H9 (cell line): ENCODE results near the gene KCNJ10. TPM values are rescaled to one million over a fixed set of nuclear protein-coding genes. Genes with fewer than 3 reads are reported as not detected.

ENCODE experiments used
- DNase-seq: peaks from one replicate; pipeline ENCODE4 v3.0.0-alpha.2; 2017
- H2AFZ ChIP-seq: one replicate; pipeline ENCODE4 v1.6.1; 2013; ENCODE audit warnings: mild to moderate bottlenecking, low read length, control low read depth, moderate library complexity
- H2AK5ac ChIP-seq: 2 replicates; pipeline ENCODE4 v1.6.1; 2013; ENCODE audit warnings: low read length, control low read depth, mixed read lengths; ENCODE audit not compliant: insufficient read length
- H2BK120ac ChIP-seq: one replicate; pipeline ENCODE4 v1.6.1; 2013; ENCODE audit warnings: low read depth, mild to moderate bottlenecking, low read length, control low read depth, inconsistent platforms; ENCODE audit not compliant: poor library complexity, severe bottlenecking
- H2BK12ac ChIP-seq: 2 replicates; pipeline ENCODE4 v1.6.1; 2013; ENCODE audit warnings: low read length, control low read depth, mixed read lengths, low read depth; ENCODE audit not compliant: insufficient read length
- H2BK15ac ChIP-seq: 2 replicates; pipeline ENCODE4 v1.6.1; 2013; ENCODE audit warnings: low read depth, low read length, control low read depth
- H2BK20ac ChIP-seq: one replicate; pipeline ENCODE4 v1.6.1; 2013; ENCODE audit warnings: low read depth, mild to moderate bottlenecking, low read length, control low read depth, inconsistent platforms; ENCODE audit not compliant: poor library complexity, severe bottlenecking
- H2BK5ac ChIP-seq: 2 replicates; pipeline ENCODE4 v1.6.1; 2013; ENCODE audit warnings: low read length, control low read depth, mixed read lengths; ENCODE audit not compliant: insufficient read length
- H3K14ac ChIP-seq: 2 replicates; pipeline ENCODE4 v1.6.1; 2013; ENCODE audit warnings: low read length, control low read depth; ENCODE audit not compliant: insufficient read depth
- H3K18ac ChIP-seq: 2 replicates; pipeline ENCODE4 v1.6.1; 2013; ENCODE audit warnings: low read depth, mild to moderate bottlenecking, mixed read lengths, low read length, control low read depth; ENCODE audit not compliant: insufficient read length
- H3K23ac ChIP-seq: 2 replicates; pipeline ENCODE4 v1.6.1; 2013; ENCODE audit warnings: low read length, control low read depth, mixed read lengths, low read depth; ENCODE audit not compliant: insufficient read length
- H3K23me2 ChIP-seq: 2 replicates; pipeline ENCODE4 v1.6.1; 2013; ENCODE audit warnings: low read depth, mild to moderate bottlenecking, mixed read lengths, low read length, control low read depth; ENCODE audit not compliant: insufficient read length, poor library complexity, severe bottlenecking
- H3K27ac ChIP-seq: 2 replicates; pipeline ENCODE4 v1.5.1; 2013; ENCODE audit warnings: low read length, control low read depth, mixed read lengths, low read depth; ENCODE audit not compliant: insufficient read length
- H3K27me3 ChIP-seq: 2 replicates; pipeline ENCODE4 v1.6.1; 2013; ENCODE audit warnings: low read length, control low read depth, inconsistent platforms; ENCODE audit not compliant: insufficient read depth
- H3K4ac ChIP-seq: 2 replicates; pipeline ENCODE4 v1.6.1; 2013; ENCODE audit warnings: low read depth, mild to moderate bottlenecking, control low read depth, inconsistent platforms, low read length, moderate library complexity
- H3K4me1 ChIP-seq: 2 replicates; pipeline ENCODE4 v1.6.1; 2013; ENCODE audit warnings: low read length, control low read depth, inconsistent platforms; ENCODE audit not compliant: insufficient read depth
- H3K4me2 ChIP-seq: 2 replicates; pipeline ENCODE4 v1.6.1; 2013; ENCODE audit warnings: low read length, control low read depth, mixed read lengths; ENCODE audit not compliant: insufficient read length, insufficient read depth
- H3K56ac ChIP-seq: 2 replicates; pipeline ENCODE4 v1.6.1; 2013; ENCODE audit warnings: low read depth, mild to moderate bottlenecking, mixed read lengths, low read length, control low read depth; ENCODE audit not compliant: insufficient read length
- H3K79me1 ChIP-seq: 2 replicates; pipeline ENCODE4 v1.6.1; 2013; ENCODE audit warnings: low read depth, mild to moderate bottlenecking, moderate library complexity, low read length, control low read depth, inconsistent platforms; ENCODE audit not compliant: insufficient read depth, poor library complexity, severe bottlenecking
- H3K79me2 ChIP-seq: 2 replicates; pipeline ENCODE4 v1.6.1; 2013; ENCODE audit warnings: low read length, control low read depth, inconsistent platforms; ENCODE audit not compliant: insufficient read depth
- H3K9ac ChIP-seq: 2 replicates; pipeline ENCODE4 v1.6.1; 2013; ENCODE audit warnings: low read length, control low read depth, mixed read lengths; ENCODE audit not compliant: insufficient read length; ENCODE audit errors: extremely low read depth
- H3K9me3 ChIP-seq: one replicate; pipeline ENCODE4 v1.6.1; 2013; ENCODE audit warnings: low read depth, low read length, inconsistent platforms; ENCODE audit not compliant: control insufficient read depth
- H3T11ph ChIP-seq: one replicate; pipeline ENCODE4 v1.6.1; 2013; ENCODE audit warnings: mild to moderate bottlenecking, low read length, control low read depth, inconsistent platforms
- H4K20me1 ChIP-seq: one replicate; pipeline ENCODE4 v1.6.1; 2013; ENCODE audit not compliant: control insufficient read depth, insufficient read length, insufficient read depth
- H4K5ac ChIP-seq: 2 replicates; pipeline ENCODE4 v1.6.1; 2013; ENCODE audit warnings: low read depth, mild to moderate bottlenecking, mixed read lengths, low read length, control low read depth; ENCODE audit not compliant: insufficient read length
- H4K8ac ChIP-seq: replicated peaks from 2 replicates; pipeline ENCODE4 v1.6.1; 2013; ENCODE audit warnings: low read length, control low read depth, mixed read lengths, low read depth; ENCODE audit not compliant: insufficient read length
- H4K91ac ChIP-seq: 2 replicates; pipeline ENCODE4 v1.6.1; 2013; ENCODE audit warnings: low read depth, mild to moderate bottlenecking, moderate library complexity, mixed read lengths, low read length, control low read depth; ENCODE audit not compliant: insufficient read length
- H3K27ac Mint-ChIP-seq, 3 experiments: 2 replicates in 2 of 3; 3 replicates in 1 of 3; pipeline ENCODE4 v1.8.0; 2020 to 2021; ENCODE audit warnings: mixed read lengths in 3 of 3, mild to moderate bottlenecking in 1 of 3, moderate library complexity in 1 of 3
- H3K27me3 Mint-ChIP-seq: 2 replicates; pipeline ENCODE4 v1.8.0; 2021; ENCODE audit warnings: low read depth, mild to moderate bottlenecking, moderate library complexity, mixed read lengths
- H3K36me3 Mint-ChIP-seq, 3 experiments: 2 replicates in 2 of 3; 3 replicates in 1 of 3; pipeline ENCODE4 v1.8.0; 2020 to 2021; ENCODE audit warnings: low read depth in 3 of 3, mixed read lengths in 3 of 3; ENCODE audit not compliant: insufficient read depth in 1 of 3
- H3K4me1 Mint-ChIP-seq, 2 experiments: 2 replicates each; pipeline ENCODE4 v1.8.0; 2020; ENCODE audit warnings: mixed read lengths in 2 of 2
- H3K4me3 Mint-ChIP-seq, 2 experiments: 2 replicates in 1 of 2; 3 replicates in 1 of 2; pipeline ENCODE4 v1.8.0; 2020 to 2021; ENCODE audit warnings: mild to moderate bottlenecking in 2 of 2, mixed read lengths in 2 of 2, moderate library complexity in 1 of 2
- H3K9me3 Mint-ChIP-seq, 2 experiments: 2 replicates in 1 of 2; 3 replicates in 1 of 2; pipeline ENCODE4 v1.8.0; 2020; ENCODE audit warnings: mild to moderate bottlenecking in 2 of 2, mixed read lengths in 2 of 2, moderate library complexity in 1 of 2
- CTCF ChIP-seq: fragments of 200-600 bp; sonication (generic); conservative IDR thresholded peaks from 3 replicates; pipeline ENCODE4 v1.8.0; 2021; ENCODE audit warnings: antibody characterized with exemption, mild to moderate bottlenecking
- WGBS: extraction: QIAGEN DNeasy Blood & Tissue Kit; methylation state at CpG from one replicate; pipeline ENCODE4 v1.1.7; 2013; ENCODE audit warnings: missing lambda C conversion rate, low lambda C conversion rate, mixed read lengths; ENCODE audit not compliant: insufficient read length; ENCODE audit errors: extremely low coverage; 5-methylcytosine and 5-hydroxymethylcytosine counted together
- total RNA-seq: library from RNA; stranded (reverse); gene quantifications from 2 replicates; pipeline ENCODE4 v1.2.1, GENCODE V29; 2021

KCNJ10 gene
- total RNA-seq, 1 experiment from 2014 or later, result 0.44 TPM

- Histone ChIP-seq H3K9ac (no peak overlapping the region), H2BK120ac (no peak overlapping the region), H3K9me3 (no peaks in the 10 kb centered on the region), H4K8ac (no peak overlapping the region), H3K18ac (no peak overlapping the region), H2AFZ (no peak overlapping the region), H2AK5ac (no peak overlapping the region), H3K4me2 (no peak overlapping the region), H3K14ac (no peak overlapping the region), H3K23me2 (no peaks in the 10 kb centered on the region), H4K20me1 (no peaks in the 10 kb centered on the region), H3T11ph (no peak overlapping the region), H3K27me3 (no peaks in the 10 kb centered on the region), H2BK15ac (no peak overlapping the region), H2BK5ac (no peak overlapping the region), H3K79me1 (no peaks in the 10 kb centered on the region), H3K4ac (no peak overlapping the region), H4K5ac (no peak overlapping the region), H3K27ac (no peak overlapping the region), H3K4me1 (peaks cover 6% of the 10 kb centered on the region; the same call in 1 of the 2 replicates), H3K79me2 (no peaks in the 10 kb centered on the region), H3K23ac (no peak overlapping the region), H2BK20ac (no peak overlapping the region), H3K56ac (no peak overlapping the region), H2BK12ac (no peak overlapping the region), H4K91ac (no peak overlapping the region)
- Mint-ChIP-seq H3K9me3 (no peaks in the 10 kb centered on the region), H3K36me3 (no peaks in the 10 kb centered on the region), H3K4me1 (peaks cover 40 to 42% of the 10 kb centered on the region in 2 experiments), H3K4me3 (peak overlapping the region in 1 of 2 experiments; percentile 59; a peak in 1 of 5 replicates), H3K27me3 (peaks cover 35% of the 10 kb centered on the region), H3K27ac (no peak overlapping the region)
- no CpG with 5 or more reads among the region's 5 CpGs for WGBS
- TF ChIP-seq CTCF, result no peak
- no peak for DNase-seq
These were observed 6.8 kb downstream of the KCNJ10 start for GRCh38 chr1:160063176-160063575.
